ENCODE results near the gene RNU5B-1. TPM values are rescaled to one million over a fixed set of nuclear protein-coding genes. Genes with fewer than 3 reads are reported as not detected.

Gene RNU5B-1
- total RNA-seq, 1 experiment from 2014 or later = 25.8 TPM

DNA sequence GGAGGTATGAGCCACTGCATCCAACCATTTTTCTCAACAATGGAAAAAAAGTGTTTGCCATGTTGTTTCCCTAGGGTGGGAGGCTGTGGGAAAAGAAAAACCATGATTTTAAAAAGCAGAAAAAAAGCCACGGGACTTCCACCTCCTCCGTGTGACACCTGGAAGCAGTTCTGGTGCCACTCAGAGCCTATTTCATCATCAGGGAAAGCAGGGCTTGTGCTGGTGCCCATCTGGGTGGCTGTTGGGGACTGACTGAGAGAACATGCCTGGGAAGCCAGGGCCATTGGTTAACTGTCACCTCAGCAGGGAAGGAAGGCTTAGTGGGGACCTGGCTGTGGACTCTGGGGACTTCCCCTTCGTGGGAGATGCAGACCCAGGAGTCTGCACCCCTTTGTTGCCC lies 7.3 kb downstream of the RNU5B-1 start:
- Mint-ChIP-seq H3K4me3 (ENCODE audit: low read depth, unreplicated experiment) (no peak overlapping the region), H3K4me1 (ENCODE audit: low read depth, unreplicated experiment) (no peaks in the 10 kb centered on the region), H3K9me3 (ENCODE audit: low read depth, unreplicated experiment) (no peaks in the 10 kb centered on the region), H3K27me3 (ENCODE audit: unreplicated experiment) (peaks cover 26% of the 10 kb centered on the region), H3K27ac (ENCODE audit: unreplicated experiment) (no peak overlapping the region), H3K36me3 (ENCODE audit: insufficient read depth, unreplicated experiment) (no peaks in the 10 kb centered on the region)
- no TSS peak for BruUV-seq (replicated peaks)
- no peak for DNase-seq
- TF ChIP-seq, protein P1, sequence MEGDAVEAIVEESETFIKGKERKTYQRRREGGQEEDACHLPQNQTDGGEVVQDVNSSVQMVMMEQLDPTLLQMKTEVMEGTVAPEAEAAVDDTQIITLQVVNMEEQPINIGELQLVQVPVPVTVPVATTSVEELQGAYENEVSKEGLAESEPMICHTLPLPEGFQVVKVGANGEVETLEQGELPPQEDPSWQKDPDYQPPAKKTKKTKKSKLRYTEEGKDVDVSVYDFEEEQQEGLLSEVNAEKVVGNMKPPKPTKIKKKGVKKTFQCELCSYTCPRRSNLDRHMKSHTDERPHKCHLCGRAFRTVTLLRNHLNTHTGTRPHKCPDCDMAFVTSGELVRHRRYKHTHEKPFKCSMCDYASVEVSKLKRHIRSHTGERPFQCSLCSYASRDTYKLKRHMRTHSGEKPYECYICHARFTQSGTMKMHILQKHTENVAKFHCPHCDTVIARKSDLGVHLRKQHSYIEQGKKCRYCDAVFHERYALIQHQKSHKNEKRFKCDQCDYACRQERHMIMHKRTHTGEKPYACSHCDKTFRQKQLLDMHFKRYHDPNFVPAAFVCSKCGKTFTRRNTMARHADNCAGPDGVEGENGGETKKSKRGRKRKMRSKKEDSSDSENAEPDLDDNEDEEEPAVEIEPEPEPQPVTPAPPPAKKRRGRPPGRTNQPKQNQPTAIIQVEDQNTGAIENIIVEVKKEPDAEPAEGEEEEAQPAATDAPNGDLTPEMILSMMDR (IDR thresholded peaks at IDR 0.05; ENCODE audit: unreplicated experiment) = no peak
- CTCF ChIA-PET = no interaction called here
- intact Hi-C loops (cut with micrococcal nuclease; ENCODE audit: unreplicated experiment) = no loop called here

DNA sequence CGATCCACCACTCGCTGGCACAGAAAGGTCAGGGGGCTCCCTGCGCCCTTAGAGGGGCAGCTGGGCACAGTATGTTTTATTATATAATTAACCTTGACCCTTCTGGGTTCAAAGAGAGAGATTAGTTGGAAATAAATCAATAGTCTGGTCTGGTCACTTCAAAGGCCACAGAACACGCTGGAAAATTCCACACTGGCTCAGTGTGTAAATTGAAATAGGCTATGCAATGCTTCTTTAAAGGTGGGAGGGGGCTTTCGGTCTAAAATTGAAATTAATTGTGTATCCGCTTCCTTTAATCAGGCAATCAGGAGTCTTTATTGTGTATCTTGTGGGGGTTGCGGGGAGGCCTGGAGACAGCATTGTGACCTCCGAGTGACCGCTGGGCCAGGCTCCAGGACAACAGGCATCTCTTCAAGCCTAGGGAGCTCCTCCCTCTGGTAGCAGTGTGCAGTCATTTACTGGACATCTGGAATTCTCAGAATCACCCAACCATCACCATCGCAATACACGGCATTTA lies 8.0 kb downstream of the RNU5B-1 start:
- Mint-ChIP-seq H3K9me3 (ENCODE audit: low read depth, unreplicated experiment) (no peaks in the 10 kb centered on the region), H3K4me3 (ENCODE audit: low read depth, unreplicated experiment) (no peak overlapping the region), H3K4me1 (ENCODE audit: low read depth, unreplicated experiment) (no peaks in the 10 kb centered on the region), H3K36me3 (ENCODE audit: insufficient read depth, unreplicated experiment) (no peaks in the 10 kb centered on the region), H3K27me3 (ENCODE audit: unreplicated experiment) (peaks cover 26% of the 10 kb centered on the region), H3K27ac (ENCODE audit: unreplicated experiment) (no peak overlapping the region)
- intact Hi-C loops (cut with micrococcal nuclease; ENCODE audit: unreplicated experiment) = no loop called here
- DNase-seq = no peak
- CTCF ChIA-PET = interaction anchor here (0.9 kb wide), 1 partner anchor 40 kb away, joined by 7 read pairs; no protein-coding TSS in a partner anchor
- BruUV-seq (replicated peaks) = no TSS peak
- TF ChIP-seq, protein P1 (IDR thresholded peaks at IDR 0.05; ENCODE audit: unreplicated experiment) = no peak

DNA sequence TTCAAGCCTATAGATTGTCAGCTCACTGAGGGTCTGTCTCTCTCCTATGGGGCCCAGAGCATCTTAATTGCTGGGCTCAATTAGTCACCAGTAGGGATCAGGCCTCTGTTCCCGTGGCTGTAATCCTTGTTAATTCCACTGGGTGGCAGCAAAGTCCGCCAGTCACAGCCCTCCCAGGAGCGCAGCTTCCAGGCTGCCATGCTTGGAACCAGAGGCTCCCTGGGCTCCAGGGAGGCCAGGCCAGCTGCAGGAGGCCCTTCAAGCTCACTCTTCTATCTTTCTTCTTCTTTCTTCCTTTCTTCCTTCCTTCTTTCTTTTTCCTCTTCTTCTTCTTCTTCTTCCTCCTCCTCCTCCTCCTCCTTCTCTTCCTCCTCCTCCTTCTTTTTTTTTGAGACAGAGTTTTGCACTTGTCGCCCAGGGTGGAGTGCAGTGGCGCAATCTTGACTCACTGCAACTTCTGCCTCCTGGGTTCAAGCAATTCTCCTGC lies 14.4 kb downstream of the RNU5B-1 start:
- no TSS peak for BruUV-seq (replicated peaks)
- Mint-ChIP-seq H3K4me3 (ENCODE audit: low read depth, unreplicated experiment) (no peak overlapping the region), H3K27me3 (ENCODE audit: unreplicated experiment) (peaks cover 56% of the 10 kb centered on the region), H3K27ac (ENCODE audit: unreplicated experiment) (no peak overlapping the region), H3K36me3 (ENCODE audit: insufficient read depth, unreplicated experiment) (no peaks in the 10 kb centered on the region), H3K4me1 (ENCODE audit: low read depth, unreplicated experiment) (no peaks in the 10 kb centered on the region), H3K9me3 (ENCODE audit: low read depth, unreplicated experiment) (no peaks in the 10 kb centered on the region)
- TF ChIP-seq, protein P1 (IDR thresholded peaks at IDR 0.05; ENCODE audit: unreplicated experiment) = peak; percentile 92
- DNase-seq = peak; percentile 88
- CTCF ChIA-PET = interaction anchor here (0.5 to 5.8 kb wide), 7 partner anchors 20 to 1069 kb away, joined by 3 to 55 read pairs (median 4); no protein-coding TSS in a partner anchor
- intact Hi-C loops (cut with micrococcal nuclease; ENCODE audit: unreplicated experiment) = loop anchor here (1.0 to 5.0 kb wide), 2 partner anchors 66 to 83 kb away; no protein-coding TSS in a partner anchor

DNA sequence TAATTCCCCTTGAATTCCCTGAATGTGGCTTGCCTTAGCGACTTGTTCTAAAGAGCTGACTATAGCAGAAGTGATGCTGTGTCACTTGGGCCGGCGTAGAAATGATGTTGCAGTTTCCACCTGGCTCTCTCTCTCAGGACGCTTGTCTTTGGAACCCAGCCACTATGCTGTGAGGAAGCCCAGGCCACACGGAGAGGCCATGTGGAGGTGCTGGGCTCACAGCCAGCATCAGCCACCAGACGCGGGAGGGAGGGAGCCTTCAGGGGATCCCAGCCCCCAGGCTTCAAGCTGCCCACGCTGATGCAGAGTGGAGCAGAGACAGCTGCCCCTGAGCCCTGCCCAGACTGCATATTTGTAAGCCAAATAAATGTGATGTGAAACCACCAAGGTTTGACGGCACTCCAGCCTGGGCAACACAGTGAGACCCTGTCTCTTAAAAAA lies 18.6 kb downstream of the RNU5B-1 start:
- no peaks in the 10 kb centered on the region for H3K9me3 Mint-ChIP-seq (ENCODE audit: low read depth, unreplicated experiment)
- H3K36me3 Mint-ChIP-seq (ENCODE audit: insufficient read depth, unreplicated experiment) = no peaks in the 10 kb centered on the region
- no TSS peak for BruUV-seq (replicated peaks)
- no peak overlapping the region for H3K4me3 Mint-ChIP-seq (ENCODE audit: low read depth, unreplicated experiment)
- peaks cover 38% of the 10 kb centered on the region for H3K27me3 Mint-ChIP-seq (ENCODE audit: unreplicated experiment)
- H3K27ac Mint-ChIP-seq (ENCODE audit: unreplicated experiment) = no peak overlapping the region
- intact Hi-C loops (cut with micrococcal nuclease; ENCODE audit: unreplicated experiment) = no loop called here
- no peaks in the 10 kb centered on the region for H3K4me1 Mint-ChIP-seq (ENCODE audit: low read depth, unreplicated experiment)
- DNase-seq = no peak
- CTCF ChIA-PET = interaction anchor here (5.8 kb wide), 1 partner anchor 61 kb away, joined by 55 read pairs; no protein-coding TSS in a partner anchor
- TF ChIP-seq, protein P1 (IDR thresholded peaks at IDR 0.05; ENCODE audit: unreplicated experiment) = no peak

Measured in Calu3 (cell line).